CD4-positive, alpha-beta T cell treated with Interleukin-17A for 1 hour (primary cell): ENCODE measurements around the gene IL34.

Source experiments
- DNase-seq: peaks from one replicate; pipeline ENCODE4 v3.0.0-alpha.2; 2020

The IL34 gene

DNA sequence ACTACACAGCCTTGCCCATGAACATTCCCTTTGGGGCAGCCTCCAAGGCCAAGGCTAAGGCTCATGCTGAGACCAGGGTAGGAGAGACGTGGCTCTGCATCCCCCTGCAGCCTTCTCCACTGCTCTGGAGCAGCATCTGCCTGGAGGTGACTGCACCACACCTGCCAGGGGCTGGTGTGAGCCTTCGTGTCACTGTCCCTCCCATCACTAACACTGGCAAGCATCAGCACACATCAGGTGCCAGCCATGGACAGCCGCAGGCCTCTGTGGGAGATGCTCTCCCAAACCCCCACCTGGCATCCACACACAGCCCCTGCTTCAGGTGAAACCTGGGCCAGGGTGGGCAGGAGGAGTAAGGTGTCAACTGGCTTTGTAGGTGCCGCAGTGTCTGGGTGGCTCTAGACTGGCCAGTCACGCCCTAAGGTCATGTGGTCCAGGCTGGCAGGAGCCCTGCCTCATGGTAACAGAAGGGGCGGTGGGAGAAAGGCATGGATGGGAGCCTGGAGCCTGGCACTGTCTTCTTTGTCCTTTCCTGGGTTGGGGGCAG lies 57.5 kb downstream of the IL34 start:
- DNase-seq, result no peak

- no peak for DNase-seq
Measured at GRCh38 chr16:70704586-70704985, 58.2 kb downstream of the IL34 start.

- DNase-seq, result no peak
Measured at GRCh38 chr16:70705056-70705455, 58.7 kb downstream of the IL34 start.

GRCh38 chr16:70706948-70707465 lies 60.6 kb downstream of the IL34 start:
- no peak for DNase-seq

GRCh38 chr16:70708366-70709246 lies 62.2 kb downstream of the IL34 start:
- DNase-seq, result no peak

DNA sequence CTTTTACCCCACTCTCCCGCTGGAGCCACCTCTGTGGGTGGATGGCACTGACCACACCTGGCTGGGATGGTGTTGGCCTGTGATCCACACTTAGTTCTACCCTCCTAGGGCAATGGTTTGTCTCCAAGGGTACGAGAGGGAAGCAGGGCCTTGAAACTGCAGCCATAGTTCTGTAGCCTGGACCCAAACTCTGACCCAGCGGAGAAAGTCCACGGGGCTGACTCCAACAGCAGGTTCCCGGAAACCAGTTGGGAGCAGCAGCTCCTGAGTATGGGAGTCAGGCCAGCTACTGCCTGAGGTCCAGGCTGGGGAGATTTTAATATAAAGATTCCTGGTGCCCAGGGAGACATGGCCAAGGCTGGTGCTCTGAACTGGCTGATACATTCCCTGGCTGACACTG lies 63.1 kb downstream of the IL34 start:
- DNase-seq, result no peak

DNA sequence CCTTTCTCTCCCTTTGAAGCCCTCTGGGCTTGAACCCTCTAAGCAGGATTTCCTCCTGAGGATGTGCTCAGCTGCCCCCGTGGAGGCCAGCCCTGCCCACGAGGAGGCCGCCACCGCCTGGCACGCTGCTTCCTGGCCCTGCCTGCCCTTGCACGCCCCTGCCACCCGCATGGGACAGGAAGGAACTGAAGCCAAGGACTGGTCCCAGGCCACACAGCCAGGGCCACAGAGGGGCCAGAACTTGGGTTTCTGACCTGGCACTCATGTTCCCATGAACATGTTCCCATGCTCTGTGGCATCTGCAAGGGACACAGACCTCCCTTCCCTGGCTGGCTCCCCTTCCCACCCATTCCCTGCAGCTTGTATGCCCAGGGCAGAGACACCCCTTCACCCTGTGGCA lies 63.6 kb downstream of the IL34 start:
- DNase-seq, result no peak
